HG02588 (cell line): ENCODE data around the gene ZNF214.
"Not testable (repeated sequence)": the region's sequence is repeated elsewhere in the genome, so short reads cannot be mapped to it uniquely, and the experiment has no call there.

Source experiments
- ATAC-seq: cut with Tn5 transposase; IDR thresholded peaks from one replicate; pipeline ENCODE4 v1.9.1; 2021; ENCODE audit warnings: mild to moderate bottlenecking, moderate library complexity; ENCODE audit not compliant: unreplicated experiment

The ZNF214 gene

DNA sequence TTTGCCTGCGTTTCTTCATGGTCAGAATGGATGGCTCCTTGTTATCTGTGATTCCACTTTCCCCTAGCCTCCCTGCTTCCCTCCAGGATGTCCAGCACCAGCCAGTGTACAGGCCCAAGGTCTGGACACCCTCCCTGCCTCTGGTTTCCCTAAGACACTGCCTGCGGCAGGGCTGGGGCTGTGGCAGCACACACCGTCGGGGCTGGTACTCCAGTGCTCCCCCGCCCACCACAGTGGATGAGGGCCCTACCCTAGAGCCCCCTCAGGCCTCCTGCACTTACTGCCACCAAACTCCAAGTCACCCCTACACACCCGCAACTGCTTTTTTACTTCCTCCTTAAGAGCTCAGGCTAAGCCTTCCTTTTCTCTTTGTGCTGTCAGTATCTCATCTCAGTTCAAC, 28.9 kb downstream of the ZNF214 start:
- no peak for ATAC-seq

DNA sequence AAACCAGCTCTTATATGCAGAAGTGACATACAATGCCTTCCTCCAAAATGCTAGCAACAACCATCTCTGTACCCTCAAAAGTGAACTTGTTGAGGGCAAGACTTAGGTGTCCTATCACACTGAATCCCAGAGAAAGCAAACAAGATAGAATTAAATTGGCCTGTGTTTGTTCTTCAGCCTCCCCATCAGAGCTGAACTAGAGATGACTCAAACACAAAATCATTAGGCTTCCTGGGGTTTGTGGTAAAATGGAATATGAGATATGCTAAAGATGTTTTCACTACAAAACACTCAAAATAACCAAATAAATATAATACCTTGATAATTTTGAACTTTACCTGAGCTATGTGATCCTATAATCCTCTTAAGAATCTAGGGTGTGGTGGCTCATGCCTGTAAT, 31.6 kb downstream of the ZNF214 start:
- no peak for ATAC-seq

DNA sequence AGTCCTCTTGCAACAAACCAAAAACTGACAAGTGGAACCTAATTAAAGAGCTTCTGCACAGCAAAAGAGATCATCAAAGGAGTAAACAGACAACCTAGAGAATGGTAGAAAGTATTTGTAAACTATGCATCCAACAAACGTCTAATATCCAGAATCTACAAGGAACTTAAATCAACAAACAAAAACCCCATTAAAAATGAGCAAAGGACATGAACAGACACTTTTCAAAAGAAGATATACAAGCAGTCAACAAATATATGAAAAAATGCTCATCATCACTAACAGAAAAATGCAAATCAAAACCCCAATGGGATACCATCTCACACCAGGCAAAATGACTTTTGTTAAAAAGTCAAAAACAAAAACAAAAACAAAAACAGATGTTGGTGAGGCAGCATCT, 33.7 kb downstream of the ZNF214 start:
- no peak for ATAC-seq

DNA sequence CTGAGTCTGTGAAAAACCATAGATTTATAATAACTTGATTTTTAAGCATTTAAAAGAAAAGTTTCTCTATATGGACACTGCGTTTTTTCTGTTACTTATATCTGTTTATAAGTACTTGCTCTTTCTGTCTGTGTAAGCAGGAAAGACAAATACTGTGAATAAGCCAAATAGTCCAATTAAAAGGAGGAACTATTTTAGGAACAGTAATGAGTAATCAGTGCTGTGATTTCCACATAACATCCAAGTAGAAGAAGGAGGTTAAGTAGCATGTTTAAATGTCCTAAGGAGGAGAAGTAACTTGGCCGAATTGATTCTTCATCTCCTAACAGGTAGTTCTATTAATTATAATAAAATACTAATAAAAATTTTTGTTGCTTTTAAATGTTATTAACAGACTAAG, 40.8 kb downstream of the ZNF214 start:
- no peak for ATAC-seq

DNA sequence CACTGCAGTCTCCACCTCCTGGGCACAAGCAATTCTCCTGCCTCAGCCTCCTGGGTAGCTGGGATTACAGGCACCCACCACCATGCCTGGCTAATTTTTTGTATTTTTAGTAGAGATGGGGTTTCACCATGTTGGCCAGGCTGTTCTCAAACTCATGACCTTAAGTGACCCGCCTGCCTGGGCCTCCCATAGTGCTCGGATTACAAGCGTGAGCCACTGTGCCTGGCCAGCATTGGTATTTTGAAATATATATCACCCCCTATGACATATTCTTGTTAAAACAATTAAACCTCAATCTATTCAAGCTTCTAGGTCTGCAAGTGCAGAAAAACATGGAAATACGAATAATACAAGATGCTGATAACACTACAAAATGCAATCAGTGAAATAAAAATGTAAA, 50.3 kb downstream of the ZNF214 start:
- ATAC-seq: not testable (repeated sequence)

DNA sequence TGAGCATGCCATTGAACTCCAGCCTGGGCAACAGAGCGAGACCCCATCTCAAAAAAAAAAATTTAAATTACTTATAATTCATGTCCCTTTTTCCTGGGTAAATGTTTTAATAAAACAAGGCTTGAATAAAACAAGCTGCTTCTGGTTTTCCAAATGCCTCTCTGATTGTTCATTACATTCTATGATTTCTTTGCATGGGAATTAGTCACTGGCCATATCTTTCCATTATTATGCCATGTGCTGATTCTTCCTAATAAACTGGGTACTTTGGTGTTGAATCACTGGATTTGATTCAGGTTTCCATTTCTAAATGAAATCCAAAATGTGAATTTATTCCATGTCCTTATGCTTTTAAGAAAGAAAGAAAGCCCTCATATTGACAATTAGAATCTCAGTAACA, 51.3 kb downstream of the ZNF214 start:
- no peak for ATAC-seq

DNA sequence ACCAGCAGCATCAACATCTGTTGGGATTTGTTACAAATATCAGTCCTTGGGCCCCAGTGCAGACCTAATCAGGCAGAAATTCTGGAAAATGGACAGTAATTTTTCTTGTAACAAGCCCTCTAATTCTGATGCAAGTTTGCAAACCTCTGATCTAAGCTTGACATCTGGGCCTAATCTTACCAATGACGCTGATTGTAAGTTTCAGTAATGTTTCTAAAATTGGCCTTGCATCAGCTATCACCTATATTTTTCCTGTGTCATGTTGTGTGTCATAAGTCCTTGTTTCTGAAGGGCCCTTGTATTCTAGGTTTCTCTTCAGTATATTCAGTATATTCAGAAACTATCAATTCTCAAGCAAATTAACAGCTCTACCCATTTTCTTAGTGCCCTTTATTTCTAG, 57.5 kb downstream of the ZNF214 start:
- ATAC-seq: peak; percentile 49

DNA sequence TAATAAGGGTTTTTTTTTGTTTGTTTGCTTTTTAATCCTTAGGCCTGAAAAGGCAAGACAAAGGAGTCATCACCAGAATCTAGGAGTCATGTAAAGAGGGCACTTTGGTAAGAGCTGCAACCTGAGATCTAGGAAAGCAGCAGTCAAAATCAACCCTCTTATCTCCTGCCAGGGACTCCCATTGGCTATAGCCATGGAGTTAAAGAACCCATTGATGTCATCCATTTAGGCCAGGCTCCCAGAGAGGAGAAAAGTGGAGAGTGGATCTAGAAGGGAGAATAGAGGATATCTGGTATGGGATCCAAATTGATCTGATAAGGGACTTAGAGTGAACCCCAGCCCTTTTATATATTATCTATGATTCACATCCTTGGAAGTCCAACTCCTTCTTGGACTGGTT, 58.0 kb downstream of the ZNF214 start:
- no peak for ATAC-seq

DNA sequence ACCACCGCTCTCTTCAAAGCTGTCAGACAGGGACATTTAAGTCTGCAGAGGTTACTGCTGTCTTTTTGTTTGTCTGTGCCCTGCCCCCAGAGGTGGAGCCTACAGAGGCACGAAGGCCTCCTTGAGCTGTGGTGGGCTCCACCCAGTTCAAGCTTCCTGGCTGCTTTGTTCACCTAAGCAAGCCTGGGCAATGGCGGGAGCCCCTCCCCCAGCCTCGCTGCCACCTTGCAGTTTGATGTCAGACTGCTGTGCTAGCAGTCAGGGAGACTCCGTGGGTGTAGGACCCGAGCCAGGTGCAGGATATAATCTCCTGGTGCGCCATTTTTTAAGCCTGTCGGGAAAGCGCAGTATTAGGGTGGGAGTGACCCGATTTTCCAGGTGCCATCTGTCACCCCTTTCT, 65.9 kb downstream of the ZNF214 start:
- ATAC-seq: not testable (repeated sequence)
